ENCODE data around the gene KCNV2. TPM values are rescaled to one million over a fixed set of nuclear protein-coding genes. Genes with fewer than 3 reads are reported as not detected.

KCNV2 gene
- total RNA-seq, 4 donors from 2014 or later, result not detected

DNA sequence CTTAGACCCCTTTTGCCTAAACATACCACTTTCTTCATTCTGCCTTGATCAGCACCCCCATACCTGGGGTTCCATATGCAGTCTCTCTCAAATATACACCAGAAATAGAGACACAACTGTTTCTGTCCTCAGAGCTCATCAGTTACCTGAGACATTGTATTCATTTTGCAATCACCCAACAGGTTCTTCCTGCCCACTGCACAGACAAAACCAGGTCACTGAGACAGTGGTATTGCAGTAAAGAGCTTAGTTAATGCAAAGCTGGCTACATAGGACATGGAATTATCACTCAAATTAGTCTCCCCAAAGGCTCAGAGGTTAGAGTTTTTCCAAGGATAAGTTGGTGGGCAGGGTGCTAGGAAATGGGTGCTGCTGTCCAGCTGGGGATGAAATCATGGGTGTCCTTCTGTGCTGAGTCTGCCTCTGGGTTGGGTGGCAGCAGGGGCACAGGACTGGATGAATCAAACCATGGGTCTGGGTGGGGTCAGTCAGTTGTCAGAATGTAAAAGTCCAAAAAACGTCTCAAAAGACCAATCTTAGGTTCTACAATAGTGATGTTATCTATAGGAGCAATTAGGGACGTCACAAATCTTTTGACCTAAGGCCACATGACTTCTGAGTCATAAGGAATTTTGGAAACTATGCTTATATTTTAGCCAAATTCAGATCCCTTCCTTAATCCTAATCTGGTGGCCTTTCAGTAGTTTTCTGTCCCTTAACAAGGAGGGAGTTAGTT is 41.0 kb downstream of the KCNV2 start:
- no peak overlapping the region for H3K27ac ChIP-seq

GRCh38 chr9:2758898-2759510 is 41.7 kb downstream of the KCNV2 start:
- DNase-seq (ENCODE audit: low spot score in 2 of 2), result no peak
- no peaks in the 10 kb centered on the region for H3K9me3 ChIP-seq
- no peaks in the 10 kb centered on the region for H3K4me1 ChIP-seq
- no peak for TF ChIP-seq POLR2AphosphoS5 (IDR thresholded peaks at IDR 0.05)
- TF ChIP-seq POLR2A (IDR thresholded peaks at IDR 0.05), result no peak
- TF ChIP-seq EP300 (IDR thresholded peaks at IDR 0.05), result no peak
- TF ChIP-seq, protein P1, sequence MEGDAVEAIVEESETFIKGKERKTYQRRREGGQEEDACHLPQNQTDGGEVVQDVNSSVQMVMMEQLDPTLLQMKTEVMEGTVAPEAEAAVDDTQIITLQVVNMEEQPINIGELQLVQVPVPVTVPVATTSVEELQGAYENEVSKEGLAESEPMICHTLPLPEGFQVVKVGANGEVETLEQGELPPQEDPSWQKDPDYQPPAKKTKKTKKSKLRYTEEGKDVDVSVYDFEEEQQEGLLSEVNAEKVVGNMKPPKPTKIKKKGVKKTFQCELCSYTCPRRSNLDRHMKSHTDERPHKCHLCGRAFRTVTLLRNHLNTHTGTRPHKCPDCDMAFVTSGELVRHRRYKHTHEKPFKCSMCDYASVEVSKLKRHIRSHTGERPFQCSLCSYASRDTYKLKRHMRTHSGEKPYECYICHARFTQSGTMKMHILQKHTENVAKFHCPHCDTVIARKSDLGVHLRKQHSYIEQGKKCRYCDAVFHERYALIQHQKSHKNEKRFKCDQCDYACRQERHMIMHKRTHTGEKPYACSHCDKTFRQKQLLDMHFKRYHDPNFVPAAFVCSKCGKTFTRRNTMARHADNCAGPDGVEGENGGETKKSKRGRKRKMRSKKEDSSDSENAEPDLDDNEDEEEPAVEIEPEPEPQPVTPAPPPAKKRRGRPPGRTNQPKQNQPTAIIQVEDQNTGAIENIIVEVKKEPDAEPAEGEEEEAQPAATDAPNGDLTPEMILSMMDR (IDR thresholded peaks at IDR 0.05), result no peak
- H3K4me3 ChIP-seq, result no peak overlapping the region
- WGBS, result 48% methylated on average over 1 of the region's 1 CpG
- H3K27ac ChIP-seq, result no peak overlapping the region
- no peaks in the 10 kb centered on the region for H3K27me3 ChIP-seq
- no peaks in the 10 kb centered on the region for H3K36me3 ChIP-seq

More for the DNA sequence above, 41.0 kb downstream of the KCNV2 start:
- no peaks in the 10 kb centered on the region for H3K27me3 ChIP-seq
- 36% methylated on average over 2 of the region's 2 CpGs for WGBS
- no peak for TF ChIP-seq POLR2A (IDR thresholded peaks at IDR 0.05)
- no peak for TF ChIP-seq POLR2AphosphoS5 (IDR thresholded peaks at IDR 0.05)
- TF ChIP-seq, protein P1 (IDR thresholded peaks at IDR 0.05), result no peak
- no peak for TF ChIP-seq EP300 (IDR thresholded peaks at IDR 0.05)
- DNase-seq (ENCODE audit: low spot score in 2 of 2), result no peak
- H3K36me3 ChIP-seq, result no peaks in the 10 kb centered on the region
- no peaks in the 10 kb centered on the region for H3K4me1 ChIP-seq
- no peak overlapping the region for H3K4me3 ChIP-seq
- no peaks in the 10 kb centered on the region for H3K9me3 ChIP-seq

- H3K4me1 ChIP-seq, result peaks cover 5% of the 10 kb centered on the region
These were observed 44.1 kb downstream of the KCNV2 start for GRCh38 chr9:2761424-2761823.

DNA sequence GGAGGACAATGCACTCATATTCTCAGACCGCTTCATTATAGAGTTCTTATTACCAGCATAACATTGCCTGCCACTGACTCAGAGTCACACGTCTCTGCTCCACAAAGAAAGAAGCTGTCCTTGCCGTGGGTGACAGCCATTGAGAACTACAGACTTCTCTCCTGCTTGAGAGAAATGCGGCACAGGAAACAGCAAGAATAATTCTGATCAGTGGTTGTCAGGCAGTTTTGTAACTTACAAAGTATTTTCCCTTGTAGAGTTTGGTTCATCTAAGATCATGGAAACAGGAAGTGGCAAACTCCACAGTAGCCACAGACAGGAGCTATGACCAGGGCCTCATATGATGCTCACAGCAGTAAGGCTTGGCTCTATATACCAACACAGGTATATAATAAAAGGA is 47.0 kb downstream of the KCNV2 start:
- no peak for DNase-seq (ENCODE audit: low spot score in 2 of 2)

More at GRCh38 chr9:2761424-2761823, 44.1 kb downstream of the KCNV2 start:
- TF ChIP-seq EP300 (IDR thresholded peaks at IDR 0.05) (no peak), POLR2AphosphoS5 (IDR thresholded peaks at IDR 0.05) (no peak), POLR2A (IDR thresholded peaks at IDR 0.05) (no peak)
- TF ChIP-seq, protein P1 (IDR thresholded peaks at IDR 0.05), result no peak
- 93% methylated on average over 4 of the region's 4 CpGs for WGBS
- DNase-seq (ENCODE audit: low spot score in 2 of 2), result no peak
- no peaks in the 10 kb centered on the region for H3K36me3 ChIP-seq
- H3K9me3 ChIP-seq, result no peaks in the 10 kb centered on the region
- H3K27ac ChIP-seq, result no peak overlapping the region
- no peak overlapping the region for H3K4me3 ChIP-seq
- no peaks in the 10 kb centered on the region for H3K27me3 ChIP-seq

More for the DNA sequence above, 47.0 kb downstream of the KCNV2 start:
- H3K4me1 ChIP-seq, result peaks cover 5% of the 10 kb centered on the region
- H3K36me3 ChIP-seq, result peaks cover under 1% of the 10 kb centered on the region
- TF ChIP-seq POLR2AphosphoS5 (IDR thresholded peaks at IDR 0.05) (no peak), POLR2A (IDR thresholded peaks at IDR 0.05) (no peak), EP300 (IDR thresholded peaks at IDR 0.05) (no peak)
- TF ChIP-seq, protein P1 (IDR thresholded peaks at IDR 0.05), result no peak
- H3K4me3 ChIP-seq, result no peak overlapping the region
- H3K9me3 ChIP-seq, result no peaks in the 10 kb centered on the region
- H3K27ac ChIP-seq, result no peak overlapping the region
- H3K27me3 ChIP-seq, result no peaks in the 10 kb centered on the region
- WGBS, result 78% methylated on average over 4 of the region's 4 CpGs
